Measurements from ENCODE around the gene MED10.

MED10 gene

GRCh38 chr5:6377905-6378765 is at the start of gene MED10:
TSS of gene MED10 (minus strand) at chr5:6378547. CDS start at chr5:6378483, 64 bp downstream.
- no peak for DNase-seq

DNA sequence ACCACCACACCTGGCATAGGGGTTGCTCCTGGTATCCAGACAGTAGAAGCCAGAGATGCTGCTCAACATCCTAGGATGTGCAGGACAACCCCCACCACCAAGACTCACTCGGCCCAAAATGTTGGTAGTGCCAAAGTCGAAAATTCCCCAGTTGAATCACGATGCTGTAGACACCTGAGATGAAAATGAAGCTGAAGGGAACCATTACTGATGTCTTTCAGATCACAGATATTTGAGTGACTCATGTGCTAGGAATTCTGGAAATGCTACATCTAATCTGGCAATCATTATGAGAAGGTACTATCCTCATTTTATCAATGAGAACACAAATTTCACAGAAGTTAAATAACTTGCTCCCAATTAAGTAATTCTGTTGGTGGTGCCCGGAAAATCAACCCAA is 49.3 kb upstream of the MED10 start:
- no peak for DNase-seq

DNA sequence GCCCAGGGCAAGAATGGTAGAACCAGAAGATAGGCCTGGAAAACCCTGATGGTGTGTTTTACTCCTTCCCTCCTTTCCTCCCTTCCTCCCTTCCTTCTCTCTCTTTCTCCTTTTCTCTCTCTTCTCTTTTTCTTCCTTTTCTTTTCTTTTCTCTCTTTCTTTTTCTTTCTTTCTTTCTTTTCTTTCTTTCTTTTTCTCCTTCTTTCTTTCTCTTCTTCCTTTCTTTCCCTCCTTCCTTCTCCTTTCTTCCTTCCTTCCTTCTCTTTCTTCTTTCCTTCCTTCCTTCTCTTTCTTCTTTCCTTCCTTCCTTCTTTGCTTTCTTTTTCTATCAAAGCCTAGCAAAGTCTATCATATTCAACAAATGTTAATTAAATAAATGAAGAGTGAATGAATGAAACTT is 46.4 kb upstream of the MED10 start:
- DNase-seq: no peak

DNA sequence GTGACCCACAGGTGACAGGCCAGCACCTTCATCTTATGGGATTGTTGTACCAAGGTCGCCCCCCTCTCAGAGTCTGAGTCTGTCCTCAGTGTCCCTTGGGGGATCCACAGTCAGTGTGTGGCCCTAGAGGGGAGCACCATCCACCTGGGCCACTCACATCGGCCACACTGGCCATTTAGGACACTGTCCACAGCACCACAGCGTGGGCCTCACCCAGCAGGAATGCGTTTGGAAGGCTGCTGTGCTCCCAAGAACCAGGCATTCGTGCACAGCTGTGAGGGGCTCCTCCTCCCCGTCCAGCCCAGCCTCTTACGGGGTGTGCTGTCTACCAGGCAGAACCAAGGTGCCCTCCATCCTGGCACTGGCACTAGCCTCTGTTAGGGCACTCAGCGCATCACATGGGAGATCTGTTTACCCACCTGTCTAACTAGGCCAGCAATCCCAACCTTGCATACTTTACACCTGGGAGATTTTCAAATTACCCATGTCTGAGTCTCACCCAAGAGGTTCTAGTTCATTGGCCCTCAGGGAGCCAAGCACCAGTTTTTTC is 45.8 kb upstream of the MED10 start:
- no peak for DNase-seq

GRCh38 chr5:6423327-6424109 is 45.2 kb upstream of the MED10 start:
- no peak for DNase-seq

DNA sequence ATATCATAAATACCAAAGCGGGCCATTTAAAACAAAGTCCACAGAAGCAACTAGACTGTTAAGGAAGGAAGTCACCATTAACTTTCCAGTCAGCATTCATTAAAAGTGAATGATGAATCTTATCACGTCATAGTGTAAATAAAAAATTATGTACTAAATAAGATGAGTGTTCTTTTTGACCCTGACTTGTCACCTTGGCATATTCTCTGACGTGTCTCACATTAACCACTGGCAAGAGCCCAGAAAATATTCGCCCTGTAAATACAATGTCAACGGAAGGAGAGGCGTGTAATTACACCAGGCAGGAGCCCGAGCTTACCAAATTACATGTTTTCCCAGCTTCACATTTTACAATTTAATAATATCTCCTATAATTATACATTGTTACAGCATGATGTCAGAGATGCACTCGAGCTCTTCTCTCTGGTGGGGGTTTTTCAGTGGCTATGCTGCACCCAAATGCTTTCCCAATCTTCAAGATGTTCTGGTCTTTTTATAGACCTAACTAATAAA is 41.0 kb upstream of the MED10 start:
- DNase-seq: no peak

- no peak for DNase-seq
Observed at GRCh38 chr5:6418679-6419276, 40.4 kb upstream of the MED10 start.

GRCh38 chr5:6417657-6418056 is 39.3 kb upstream of the MED10 start:
- no peak for DNase-seq

DNA sequence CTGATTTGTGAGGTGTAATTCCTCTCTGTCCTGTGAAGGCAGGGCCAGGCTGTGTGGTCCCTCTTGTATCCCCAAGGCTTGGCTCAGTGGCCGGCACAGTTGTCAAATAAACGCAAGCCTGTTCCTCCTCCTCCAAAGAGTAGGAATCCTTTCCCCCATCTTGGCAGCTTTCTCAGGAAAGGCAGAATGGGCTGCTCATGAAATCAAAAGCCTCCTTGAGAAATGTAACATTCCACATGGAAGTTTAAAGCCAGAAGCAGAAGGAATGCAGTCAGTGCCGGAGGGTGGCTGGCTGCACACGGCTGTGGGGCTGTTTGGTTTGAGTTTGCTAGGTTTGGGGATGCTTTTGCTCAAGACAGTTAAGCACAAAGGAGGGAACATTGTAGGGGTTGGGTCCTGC is 34.5 kb upstream of the MED10 start:
- DNase-seq: no peak

DNA sequence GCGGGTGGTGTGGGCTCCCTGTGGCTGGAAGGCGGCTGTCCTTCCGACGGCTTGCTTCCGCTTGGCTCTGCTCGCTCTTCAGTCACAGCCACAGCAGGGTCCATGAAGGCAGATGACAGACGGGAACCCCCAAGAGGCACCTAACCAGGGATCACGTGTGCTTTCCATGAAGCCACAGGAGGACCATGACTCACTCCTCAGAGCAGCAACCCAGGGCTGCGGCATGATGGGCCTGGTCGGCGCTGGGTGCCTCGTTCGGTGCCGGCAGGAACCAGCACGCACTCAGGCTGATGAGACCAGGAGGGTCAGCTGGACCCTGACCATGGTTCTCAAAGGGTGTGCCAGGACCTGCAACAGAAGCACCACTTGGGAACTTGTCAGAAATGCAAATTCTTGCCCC is 32.8 kb upstream of the MED10 start:
- no peak for DNase-seq

GRCh38 chr5:6410421-6410820 is 32.1 kb upstream of the MED10 start:
- no peak for DNase-seq

- DNase-seq: no peak
Observed at GRCh38 chr5:6408627-6409446, 30.5 kb upstream of the MED10 start.

DNA sequence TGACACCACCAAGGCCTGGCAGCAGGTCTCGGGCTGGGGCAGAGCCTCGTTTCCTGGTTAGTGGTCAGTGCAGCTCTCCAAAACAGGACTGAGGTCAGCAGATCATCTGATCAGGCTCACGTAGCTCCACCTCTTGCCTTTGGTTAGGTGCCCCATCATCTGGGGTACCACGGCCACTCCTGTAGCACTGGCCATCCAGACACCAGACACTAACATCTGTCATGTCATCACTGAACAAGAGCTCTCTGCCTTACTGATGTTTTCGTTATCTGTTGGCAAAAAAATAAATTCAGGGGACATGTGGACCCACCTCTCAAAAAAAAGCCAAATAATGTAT is 29.9 kb upstream of the MED10 start:
- DNase-seq: no peak

DNA sequence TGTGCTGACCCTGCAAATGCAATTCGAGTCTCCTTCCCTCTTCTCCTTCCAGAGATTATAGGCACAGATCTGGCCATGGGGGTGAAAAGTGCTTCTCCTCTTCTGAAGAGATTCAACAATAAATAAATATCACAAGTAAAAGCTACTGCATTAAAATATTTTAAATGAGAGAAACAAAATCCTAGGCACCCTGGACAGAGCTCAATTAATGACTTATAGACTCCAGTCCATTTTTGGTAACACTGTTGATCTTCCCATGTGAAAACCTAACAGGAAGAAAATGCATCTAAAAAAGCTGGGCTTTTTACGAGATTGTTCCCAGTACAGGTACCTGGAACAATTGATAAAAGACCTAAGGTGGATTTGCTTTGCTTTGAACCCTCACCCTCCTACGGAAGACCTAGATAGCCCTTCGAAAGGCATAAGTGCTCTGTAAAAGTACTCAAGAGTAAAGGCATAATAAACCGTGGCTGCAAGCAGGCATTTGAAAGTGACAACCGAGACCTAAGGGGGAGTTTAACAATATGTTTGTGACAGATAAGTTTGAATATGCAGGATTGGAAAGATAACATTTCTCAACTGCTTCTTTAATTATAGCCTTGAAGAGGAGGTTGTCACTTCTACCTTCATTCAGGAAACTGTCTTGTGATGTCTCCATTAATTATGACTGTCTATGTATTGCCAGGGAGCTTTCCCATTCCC is 29.4 kb upstream of the MED10 start:
- DNase-seq: no peak

DNA sequence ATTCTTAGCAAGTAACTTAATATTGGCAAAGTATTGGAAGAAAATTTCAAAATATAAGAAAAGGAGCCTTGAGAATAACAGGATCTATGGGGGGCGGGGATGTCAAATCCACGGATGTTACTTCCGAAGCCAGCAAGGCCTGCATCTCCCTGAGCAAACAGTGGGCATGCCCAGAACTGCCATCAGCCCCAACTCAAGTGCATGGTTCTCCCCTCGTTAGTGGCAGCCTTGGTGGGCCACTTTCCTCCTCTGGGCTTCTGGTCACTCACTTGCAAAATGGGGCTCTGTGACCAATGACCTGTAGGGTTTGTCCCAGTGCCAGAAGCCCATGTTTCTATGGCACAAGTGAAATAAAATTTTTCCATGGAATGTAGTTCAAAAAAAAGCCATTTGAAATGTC is 27.2 kb upstream of the MED10 start:
- DNase-seq: no peak

DNA sequence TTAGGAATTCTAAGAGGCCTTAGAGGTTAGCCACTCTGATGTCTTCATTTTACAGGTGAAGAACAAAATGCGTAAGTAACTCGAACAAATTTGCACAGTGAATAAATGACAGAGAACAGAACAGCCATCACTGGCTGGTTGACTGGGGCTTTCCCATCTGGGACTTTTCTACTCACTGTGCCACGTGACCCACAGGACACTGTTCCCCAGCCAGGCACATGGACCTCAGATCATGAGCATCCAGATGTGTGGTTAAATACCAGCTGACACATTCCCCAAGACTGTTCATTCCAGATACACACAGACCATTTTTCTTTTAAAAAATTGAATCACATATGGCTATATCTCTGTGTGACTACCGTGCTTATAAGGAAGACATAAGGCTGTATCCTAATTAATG is 25.8 kb upstream of the MED10 start:
- DNase-seq: no peak

DNA sequence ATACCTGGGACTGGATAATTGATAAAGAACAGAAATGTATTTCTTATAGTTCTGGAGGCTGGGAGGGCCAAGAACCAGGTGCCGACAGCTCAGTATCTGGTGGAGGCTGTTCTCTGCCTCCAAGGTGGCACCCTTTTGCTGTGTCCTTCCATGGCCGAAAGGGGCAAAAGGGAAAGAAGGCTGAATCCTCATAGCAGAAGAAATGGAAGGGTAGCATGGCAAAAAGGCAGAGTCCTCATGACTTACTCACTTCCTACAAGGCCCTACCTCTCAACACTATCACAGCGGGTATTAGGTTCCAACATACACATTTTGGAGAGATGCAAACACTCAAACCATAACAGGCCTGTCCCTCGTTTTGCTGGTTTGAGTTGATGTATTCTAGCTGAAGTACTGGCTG is 25.1 kb upstream of the MED10 start:
- DNase-seq: no peak

GRCh38 chr5:6402939-6403338 is 24.6 kb upstream of the MED10 start:
- no peak for DNase-seq

DNA sequence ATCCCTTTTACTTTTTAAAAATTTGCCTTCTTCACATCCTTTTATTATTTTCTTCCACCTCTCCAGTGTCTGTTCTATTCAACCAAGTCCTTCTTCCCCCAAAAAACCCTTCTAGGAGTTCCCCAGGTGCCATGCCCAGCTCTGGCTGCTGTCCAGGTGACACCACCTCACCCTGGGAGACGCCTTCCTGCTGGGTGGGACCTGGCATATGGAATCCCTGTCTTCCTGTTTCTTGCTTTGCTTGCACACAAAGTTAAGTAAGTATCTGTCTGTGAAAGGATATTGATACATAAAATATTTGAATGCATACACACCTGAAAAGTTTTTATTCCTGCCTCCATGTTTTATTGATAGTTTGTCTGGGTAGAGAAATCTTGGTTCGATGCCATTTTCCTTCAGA is 23.1 kb upstream of the MED10 start:
- DNase-seq: no peak

- no peak for DNase-seq
Observed at GRCh38 chr5:6399980-6400910, 21.9 kb upstream of the MED10 start.
